ENCODE data around the gene WSCD2.

The WSCD2 gene

DNA sequence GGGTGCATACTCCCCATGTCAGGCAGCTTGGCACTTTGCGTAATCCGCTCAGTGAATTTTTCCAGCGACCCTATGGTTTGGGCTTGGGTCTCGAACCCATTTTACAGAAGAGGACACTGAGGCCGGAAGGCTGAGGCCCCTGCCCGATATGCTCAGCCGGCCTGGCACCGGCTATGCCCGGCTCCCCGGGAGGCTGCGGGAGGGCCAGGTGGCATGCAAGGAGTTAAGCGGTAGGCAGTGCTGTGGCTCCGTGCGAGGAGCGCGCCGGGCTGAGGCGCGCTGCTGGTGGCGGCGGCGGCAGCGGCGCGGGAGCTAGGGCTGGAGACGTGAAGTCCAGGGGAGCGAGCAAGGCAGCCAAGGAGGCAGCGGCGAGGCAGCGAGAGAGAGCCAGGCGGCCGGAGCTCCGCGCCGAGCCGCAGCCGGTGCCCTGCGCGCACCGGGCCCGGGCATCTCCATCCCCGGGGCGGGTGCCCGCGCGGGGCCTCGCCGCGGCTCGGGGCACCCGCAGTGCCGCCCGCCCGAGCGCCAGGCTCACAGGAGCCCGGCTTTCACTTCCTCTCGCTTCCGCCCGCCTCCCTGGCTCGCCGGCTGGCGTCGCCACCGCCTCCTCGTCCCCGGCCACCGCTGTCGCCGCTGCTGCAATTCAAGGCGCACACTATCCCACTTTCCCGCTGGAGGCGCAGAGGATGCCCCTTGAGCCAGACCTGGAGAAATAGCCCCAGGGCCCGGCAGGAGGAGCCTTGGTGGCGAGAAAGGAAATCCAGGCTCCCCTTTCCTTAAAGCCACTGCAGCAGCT, at the start of gene WSCD2:
WSCD2 (plus strand) TSS at position 272 of the 796 bp plus-strand sequence. CDS start 66,545 bp downstream, outside the sequence.
- ATAC-seq (peak; percentile 19), DNase-seq (peak; percentile 11)

DNA sequence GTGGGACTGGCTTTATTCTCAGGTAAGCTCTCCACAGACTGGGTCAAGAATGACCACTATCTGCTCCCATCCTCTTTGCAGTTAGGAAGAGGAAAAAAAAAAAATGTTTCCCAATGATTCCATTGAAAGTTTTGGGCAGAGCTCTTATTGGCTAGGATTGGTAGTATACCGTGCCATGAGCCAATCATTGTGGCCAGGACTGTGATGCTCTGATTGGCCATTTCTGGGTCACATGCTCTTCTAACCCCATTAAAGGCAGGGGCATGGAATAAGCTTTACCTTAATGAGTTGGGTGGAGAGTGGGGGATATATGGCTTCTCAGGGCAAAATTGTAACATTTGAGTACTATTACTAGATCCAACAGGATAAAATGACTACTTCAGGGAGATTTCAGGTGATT, 49.4 kb upstream of the WSCD2 start:
- DNase-seq (no peak), ATAC-seq (no peak)

DNA sequence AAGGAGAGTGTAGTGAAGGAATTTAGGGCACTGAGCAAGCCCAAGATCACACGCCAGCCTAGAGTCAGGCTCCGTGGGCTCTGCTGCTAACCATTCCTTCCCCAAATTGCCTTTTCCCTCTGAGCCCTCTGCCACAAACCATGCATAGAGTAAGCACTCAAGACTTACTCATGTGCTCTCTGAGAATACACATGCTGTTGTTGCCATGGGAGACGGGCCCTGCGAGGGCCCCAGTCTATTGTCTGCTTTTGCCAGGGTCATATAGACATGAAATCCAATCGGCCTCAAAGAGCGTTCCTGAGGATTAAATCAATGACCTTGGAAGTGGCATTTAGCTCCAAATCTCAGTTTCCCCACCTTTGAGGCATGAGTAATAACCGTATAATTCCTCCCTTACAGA, 48.7 kb upstream of the WSCD2 start:
- ATAC-seq = no peak
- DNase-seq = no peak

DNA sequence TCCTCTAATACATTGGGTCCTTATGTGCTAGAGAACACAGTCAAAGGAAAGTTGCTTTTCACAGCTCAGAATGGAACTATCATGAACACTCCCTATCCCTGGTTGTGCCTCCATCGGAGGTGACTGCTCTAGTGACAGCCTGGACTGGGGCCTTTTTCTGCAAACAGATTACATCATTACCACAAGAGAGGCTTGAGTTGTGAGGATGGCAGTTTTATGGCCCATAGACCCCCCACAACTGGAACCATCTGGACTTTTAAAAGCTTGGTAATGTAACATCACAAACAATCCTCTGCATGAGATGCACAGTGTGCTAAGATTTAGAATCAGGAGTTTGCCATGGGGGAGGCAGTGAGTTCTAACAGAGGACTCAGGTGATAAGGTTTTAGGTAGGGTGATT, 46.6 kb upstream of the WSCD2 start:
- no peak for ATAC-seq
- DNase-seq = no peak

DNA sequence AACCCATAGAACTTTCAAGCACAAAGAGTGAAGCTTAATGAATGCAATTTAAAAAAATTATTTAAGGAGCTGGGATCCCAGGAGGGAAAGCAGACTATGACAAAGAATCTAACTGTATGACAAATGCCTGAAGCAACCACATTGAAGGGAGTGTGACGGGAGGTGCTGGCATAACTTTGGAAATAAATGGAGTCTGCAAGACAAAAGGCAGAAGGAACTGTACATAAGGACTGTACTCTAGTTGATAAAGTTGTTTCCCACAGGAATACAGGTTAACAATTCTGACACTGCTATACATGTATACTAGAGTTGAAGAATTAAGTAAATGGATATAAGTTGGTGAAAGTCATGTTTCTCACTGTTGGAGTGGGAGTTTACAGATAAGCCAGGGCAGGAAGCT, 41.2 kb upstream of the WSCD2 start:
- no peak for DNase-seq
- no peak for ATAC-seq

DNA sequence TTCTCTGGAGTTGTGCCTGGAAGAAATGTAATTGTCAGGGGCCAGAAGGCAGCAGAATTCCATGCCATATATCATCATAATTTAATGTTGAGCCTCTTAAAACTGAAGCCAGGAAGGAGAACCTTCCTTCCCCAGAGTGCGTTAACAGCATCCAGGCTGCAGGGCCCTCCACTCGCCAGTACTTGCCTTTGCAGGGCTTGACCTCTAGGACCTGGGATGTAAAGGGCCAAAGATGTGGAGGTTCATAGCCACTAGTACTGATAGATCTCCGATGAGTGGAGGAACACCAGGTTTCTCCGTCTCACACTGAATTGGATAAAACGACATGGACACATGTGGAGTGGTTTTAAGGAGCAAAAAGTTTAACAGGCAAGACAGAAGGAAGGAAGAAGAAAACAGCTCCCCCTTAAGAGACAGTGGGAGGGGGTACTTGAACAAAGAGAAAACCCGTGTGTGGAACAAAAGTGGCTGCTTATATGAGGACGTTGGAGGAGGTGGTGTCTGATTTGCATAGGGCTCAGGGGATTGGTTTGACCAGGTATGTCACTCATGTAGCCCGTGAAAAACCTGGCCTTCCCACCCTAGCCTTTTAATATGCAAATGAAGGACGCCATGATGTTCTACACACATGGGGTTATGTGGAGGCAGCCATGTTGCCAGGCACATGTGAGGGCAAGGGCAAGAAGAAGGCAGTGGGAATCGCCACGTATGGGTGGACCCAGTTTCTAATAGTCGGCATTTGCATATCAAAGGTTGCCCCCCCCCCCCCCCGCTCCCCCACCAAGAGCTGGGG, 38.8 kb upstream of the WSCD2 start:
- DNase-seq = no peak
- no peak for ATAC-seq

DNA sequence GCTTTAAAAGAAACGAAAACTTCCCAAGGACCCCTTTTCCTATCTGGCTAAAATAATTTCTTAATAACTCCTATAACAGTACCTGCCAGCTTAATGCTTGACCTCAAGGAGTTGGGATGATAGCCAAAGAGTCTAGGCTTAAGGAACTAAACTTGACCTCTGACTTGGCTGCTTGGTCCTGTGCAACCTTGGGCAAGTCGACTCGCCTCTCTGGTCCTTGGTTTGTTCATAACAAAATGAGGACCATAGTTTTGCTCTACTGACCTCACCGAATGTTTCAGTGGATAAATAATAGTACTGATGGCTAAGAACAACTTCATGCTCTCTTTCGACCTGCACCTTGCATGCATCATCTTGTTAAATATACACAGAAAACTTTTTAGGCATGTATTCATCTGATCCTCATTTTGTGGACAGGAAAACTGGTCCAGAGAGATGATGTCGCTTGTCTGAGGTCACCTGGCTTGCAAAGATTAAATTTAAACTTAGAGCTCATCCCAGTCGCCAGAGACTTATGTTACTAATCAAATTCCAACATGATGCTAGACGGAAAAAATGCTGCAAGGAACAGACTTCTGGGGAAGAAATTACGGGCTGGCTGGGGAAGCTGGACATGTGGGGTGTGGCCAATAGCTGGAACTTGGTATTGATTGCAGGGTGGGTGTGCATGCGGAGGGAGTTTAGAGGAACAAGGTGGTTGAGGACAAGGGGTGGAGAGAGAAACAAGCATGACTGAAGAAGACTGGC, 38.0 kb upstream of the WSCD2 start:
- ATAC-seq = no peak
- no peak for DNase-seq

DNA sequence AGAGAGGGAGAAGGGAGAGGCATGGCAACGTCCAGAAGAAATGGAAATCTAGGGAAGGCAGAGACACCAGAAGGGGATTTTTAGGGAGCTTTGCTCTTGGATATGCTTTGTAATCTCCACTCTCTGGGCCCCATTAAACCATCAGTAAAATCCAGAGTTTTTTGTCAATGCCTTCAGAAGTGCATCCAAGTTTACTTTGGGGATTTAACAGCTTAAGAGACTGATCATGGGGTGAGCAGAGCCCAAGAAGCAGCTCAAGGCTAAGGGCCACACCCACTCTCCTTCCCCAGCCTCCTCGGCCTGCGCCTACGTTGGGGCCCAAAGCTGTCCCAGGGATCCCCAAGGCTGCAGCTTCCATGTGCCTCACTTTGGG, 37.4 kb upstream of the WSCD2 start:
- no peak for DNase-seq
- ATAC-seq = no peak

DNA sequence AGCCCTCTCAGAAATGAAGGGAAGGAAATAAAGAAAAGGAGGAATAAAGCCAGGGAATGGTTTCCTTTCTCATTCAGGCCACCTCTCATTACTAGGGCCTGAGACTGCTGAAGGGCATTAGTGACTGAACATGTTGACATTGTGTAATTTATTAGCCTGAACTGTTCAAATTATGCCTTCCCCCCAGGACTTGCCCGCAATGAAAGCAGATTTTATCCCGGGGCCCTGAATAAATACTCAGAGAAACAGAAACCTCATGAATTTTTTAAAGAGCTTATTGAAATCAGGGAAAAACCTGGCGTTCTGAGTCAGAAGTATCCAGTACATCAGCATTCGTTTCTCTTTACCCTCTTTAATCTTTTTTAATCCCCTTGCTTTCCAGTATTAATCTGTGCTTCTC, 35.9 kb upstream of the WSCD2 start:
- DNase-seq (no peak), ATAC-seq (no peak)

DNA sequence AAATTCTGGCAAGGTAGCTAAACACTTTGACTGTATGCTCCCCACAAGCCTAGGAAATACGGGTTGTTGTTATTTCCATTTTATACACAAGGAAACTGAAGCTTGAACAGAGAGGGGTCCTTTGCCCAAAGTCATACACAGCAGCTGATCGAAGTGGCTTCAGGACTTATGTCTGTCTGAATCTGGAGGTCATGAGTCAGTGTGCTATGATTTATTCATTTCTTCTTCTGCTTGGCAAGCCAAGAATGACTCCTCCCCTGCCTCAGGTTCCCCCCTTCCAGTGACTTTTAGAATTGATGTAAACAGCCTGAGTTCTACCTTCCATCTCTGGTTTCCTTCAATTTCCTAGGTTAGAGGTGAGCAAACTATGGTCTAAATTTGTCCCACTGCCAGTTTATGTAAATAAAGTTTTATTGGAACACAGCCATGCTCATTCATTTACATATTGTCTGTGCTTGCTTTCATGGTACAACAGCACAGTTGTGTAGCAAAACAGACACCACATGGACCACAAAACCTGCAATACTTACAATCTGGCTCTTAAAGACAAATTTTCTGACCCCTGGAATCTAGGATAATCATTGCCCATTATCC, 34.9 kb upstream of the WSCD2 start:
- DNase-seq (no peak), ATAC-seq (no peak)

DNA sequence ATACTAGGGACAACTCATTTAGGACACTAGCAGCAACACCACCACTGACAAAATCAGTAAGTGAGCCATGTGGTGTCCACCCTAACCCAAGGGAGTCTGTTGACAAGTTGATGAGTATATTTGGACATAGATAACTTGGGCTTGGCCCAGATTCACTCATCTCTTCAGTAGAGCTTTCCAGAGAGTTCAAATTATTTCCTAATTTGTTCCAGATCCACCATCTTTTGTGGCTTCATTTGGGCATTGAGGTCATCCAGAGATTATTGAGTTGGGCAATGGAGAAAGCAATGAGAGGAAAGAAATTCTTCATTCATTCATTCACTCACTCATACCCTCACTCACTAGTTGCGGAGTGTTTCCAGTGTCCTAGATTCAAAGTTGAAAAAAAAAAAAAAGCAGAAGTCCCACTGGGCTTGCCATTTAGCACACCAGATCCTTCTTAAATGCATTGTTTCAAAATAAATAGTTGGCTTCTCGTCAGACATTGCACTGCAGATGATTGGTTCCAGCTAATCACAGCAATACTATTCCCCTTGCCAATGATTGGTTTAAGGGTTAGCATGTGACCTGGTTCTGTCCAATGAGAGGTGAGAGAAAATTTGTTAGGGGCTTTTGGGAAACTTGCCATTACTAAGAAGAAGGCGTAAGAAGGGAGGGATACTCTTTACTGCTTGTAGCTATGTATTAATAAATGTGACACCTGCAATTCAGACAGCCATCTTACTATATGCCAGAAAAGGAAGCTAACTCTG, 31.8 kb upstream of the WSCD2 start:
- ATAC-seq (no peak), DNase-seq (no peak)

DNA sequence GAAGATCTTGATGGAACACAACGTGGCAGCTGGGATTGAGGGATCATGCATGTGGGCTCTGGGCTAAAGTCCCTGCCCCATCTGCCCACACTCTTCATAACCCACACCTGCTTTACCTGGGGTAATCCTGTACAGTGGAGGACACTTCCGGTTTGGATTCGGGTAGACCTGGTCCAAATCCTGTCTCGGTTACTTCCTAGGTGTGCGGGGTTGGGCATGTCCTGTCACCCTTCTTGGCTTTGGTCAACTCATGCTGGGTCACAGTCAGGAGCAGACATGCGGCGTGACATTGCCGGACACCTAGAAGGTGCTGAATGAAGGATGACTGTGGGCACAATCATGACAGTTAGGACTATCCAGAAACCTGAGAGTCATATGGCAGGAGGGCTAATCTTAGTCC, 30.7 kb upstream of the WSCD2 start:
- ATAC-seq (no peak), DNase-seq (no peak)

DNA sequence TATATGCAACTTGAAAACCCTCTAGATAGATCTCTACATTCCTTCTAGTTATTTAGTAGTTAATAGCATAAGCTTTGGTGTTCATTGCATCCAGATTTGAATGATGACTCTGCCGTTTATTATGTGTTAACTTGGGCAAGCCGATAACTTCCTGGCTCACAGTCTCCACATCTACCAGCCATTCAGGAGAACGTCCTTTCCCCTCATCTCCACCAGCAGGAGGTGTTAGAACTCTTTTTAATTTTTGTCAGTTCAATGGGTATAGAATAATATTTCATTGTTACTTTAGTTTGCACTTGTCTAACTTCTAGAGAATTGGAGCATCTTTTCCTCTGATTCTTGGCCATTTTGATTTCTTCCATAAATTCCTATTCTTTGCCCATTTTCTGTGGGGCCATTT, 30.0 kb upstream of the WSCD2 start:
- DNase-seq (no peak), ATAC-seq (no peak)

DNA sequence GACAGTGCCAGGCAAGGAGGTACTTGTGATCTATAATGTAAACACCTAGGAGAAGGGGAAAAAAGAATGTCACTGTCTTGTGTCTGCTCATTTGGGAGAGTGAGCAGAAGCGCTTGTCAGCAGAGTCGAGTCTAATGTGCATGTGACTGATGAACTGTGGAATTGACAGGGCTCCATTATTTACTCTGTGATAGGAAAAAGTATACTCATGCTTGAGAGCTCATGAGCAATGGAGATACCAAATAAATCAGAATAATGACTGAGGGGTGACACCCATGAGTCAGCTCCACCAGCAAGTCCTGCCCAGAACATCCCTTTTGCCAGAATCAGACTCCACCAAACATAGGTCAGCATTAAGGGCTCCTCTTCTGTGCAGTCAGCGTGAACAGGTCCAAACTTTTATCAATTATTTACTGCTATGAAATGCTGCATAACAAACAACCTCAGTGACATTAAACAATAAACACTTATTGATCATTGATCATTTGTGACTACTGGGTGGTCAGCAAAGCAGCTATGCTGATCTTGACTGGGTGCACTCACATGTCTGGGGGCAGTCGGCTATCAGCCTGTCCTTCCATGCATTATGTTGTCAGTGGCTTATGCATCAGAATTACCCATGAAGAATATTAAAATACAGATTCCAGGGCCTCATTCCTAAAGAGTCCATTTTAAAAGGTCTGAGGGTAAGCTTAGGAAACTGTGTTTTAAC, 29.2 kb upstream of the WSCD2 start:
- DNase-seq (no peak), ATAC-seq (no peak)

DNA sequence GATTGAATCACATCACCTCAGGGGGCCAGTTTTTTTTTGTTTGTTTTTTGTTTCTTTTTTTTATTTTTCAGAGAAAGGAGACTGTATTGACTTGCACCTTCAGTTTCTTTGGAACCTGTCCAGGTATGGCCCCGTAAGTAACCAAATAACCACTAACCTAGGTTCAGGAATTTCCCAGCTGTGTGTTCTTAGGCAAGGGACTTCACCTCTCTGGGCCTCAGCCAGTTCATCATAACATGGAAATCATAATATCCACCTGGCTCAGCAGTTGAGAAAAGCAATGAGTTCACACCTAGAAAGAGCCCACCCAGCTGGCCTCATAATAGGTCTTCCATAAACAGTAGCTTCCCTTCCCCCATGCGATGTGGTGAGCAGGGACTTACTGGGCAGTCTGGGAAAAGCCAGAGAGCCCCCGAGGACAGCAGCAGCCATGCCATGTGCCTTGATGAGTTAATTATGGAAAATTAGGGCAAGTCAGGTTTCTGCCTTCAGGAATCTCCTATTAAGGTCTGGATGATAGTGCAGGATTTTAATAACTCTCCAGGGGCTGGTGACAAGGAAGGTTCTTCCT, 27.4 kb upstream of the WSCD2 start:
- ATAC-seq (no peak), DNase-seq (no peak)

DNA sequence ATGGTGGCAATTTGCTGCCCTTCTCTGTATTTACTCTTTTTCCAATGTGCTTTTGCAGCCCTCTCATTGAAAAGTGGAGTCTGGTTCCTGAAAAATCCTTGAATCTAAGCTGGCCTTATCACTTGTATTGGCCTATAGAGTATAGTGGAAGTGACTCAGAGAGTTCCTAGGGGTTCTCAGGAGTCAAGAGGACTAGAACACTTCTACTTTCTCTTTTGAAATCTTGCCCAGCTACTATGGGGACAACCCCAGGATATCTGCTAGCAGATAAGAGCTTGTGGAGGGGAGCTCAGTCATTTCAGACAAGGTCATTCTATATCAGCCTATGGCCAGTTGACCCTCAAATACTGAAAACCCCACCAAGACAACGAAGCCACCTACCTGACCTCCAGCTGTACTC, 26.7 kb upstream of the WSCD2 start:
- ATAC-seq (no peak), DNase-seq (no peak)

DNA sequence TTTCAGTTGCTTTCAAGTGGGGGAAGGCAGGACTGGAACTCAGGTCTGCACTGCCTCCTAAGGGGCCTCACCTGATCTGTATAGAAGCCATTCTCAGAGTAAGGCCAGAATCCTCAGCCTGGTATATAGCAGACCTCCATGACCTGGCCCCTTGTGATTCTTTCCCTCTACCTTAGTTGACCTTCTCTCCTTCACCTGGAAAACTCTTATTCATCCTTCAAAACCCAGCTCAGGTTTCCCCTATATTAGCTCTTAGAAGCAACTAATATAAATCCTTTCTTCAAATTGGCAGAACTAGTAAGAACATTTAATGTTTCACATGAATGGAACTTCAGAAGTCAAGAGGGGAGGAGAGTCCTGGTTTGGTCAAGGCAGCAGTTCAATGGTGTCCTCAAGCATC, 26.0 kb upstream of the WSCD2 start:
- ATAC-seq = no peak
- no peak for DNase-seq

DNA sequence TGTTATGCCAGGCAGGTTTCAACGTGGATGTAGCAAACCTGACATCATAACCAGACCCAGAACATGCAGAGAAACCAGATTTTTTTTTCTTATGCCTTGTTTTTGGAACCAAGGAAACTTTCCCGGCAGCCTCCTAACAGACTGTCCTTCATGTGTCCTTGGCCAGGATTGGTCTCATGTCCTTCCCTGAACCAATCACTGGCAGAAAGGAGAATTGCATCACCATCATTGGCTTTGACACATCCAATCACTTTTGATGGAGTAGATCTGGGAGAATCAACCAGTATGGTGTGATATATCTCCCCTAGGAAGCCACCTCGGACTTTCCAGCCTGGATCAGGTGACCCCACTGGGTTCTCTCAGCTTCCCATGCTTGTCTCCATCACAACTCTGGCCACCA, 25.6 kb upstream of the WSCD2 start:
- no peak for DNase-seq
- no peak for ATAC-seq

DNA sequence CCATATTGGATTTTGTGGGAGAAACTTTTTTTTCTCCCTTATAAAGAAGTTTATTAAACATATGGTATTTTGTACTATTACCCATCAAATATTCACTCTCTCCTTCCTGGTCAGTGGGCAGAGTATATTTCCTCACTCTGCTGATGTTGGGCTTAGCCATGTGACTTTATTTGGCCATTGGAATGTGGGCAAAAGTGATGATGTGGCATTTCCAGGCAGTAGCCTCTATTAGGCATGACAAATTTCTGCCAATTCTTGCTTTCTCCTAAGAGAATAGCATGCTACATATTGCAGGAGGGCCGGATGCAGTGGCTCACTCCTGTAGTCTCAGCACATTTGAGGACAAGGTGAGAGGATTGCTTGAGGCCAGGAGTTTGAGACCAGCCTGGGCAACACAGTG, 24.4 kb upstream of the WSCD2 start:
- ATAC-seq (no peak), DNase-seq (no peak)

DNA sequence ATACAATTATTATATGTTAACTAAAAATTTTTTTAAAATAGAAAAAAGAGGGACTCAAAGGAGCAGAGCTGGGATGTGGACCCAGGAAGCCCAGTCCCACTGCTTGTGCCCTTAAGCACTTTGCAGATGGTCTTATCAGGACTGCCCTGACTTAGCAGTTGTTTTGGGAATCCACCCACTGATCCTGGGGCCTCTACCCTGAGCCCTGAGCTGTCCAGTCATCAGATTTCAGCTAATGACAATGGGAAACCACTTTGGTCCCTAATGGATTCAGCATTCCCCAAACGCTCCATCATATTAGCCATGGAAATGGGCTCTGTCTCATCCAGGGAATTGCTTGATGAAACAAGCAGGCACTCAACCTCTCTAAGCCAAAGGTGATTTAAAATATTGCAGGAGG, 22.5 kb upstream of the WSCD2 start:
- ATAC-seq (no peak), DNase-seq (no peak)

DNA sequence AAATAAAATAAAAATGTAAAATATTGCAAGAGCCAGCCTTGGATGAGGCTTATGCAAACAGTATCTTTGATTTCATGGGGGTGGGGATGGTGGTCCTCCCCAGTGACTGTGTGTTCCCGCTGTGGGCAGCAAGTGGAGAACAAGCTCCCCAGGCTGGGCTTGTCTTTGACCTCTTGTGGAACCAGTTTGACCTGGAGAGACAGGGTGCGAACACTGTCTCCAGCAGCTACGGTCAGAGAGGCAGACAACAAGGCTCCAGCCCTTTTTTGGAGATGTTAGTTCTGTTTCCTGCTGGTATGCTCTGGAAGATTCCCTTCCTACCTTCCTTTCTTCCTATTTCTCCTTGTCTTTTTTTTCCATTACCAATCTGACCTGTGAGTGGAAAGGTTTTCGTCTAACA, 21.8 kb upstream of the WSCD2 start:
- no peak for ATAC-seq
- no peak for DNase-seq
